Endothelial cell of umbilical vein (primary cell): ENCODE results near the gene MCTP2. TPM values are rescaled to one million over a fixed set of nuclear protein-coding genes. Genes with fewer than 3 reads are reported as not detected.

Experiments
- BruUV-seq: library from RNA; stranded (reverse); fragments of 400-500 nt; replicated peaks from 2 replicates; lab custom pipeline; 2021; lab: Mats Ljungman, UMichigan
- CTCF ChIA-PET: fragments of 300-600, 350-600 bp; sonication (Branson Sonifier 250); formaldehyde crosslinking; loops from one replicate; lab custom pipeline; 2021; ENCODE audit warnings: antibody characterized with exemption, inconsistent platforms; lab: Charles Lee
- POLR2A ChIA-PET: fragments of 300-600, 350-600 bp; sonication (Branson Sonifier 250); formaldehyde crosslinking; loops from one replicate; lab custom pipeline; 2021; ENCODE audit warnings: antibody characterized with exemption, inconsistent platforms; lab: Charles Lee
- DNase-seq: peaks from one replicate; pipeline ENCODE4 v3.0.0-alpha.2; 2011; ENCODE audit warnings: low read depth, low spot score
- FAIRE-seq: peaks from 2 replicates; lab custom pipeline; 2011; peaks lifted over from hg19 to GRCh38; lab: Jason Lieb, UNC
- H2AFZ ChIP-seq: 2 replicates; pipeline ENCODE4 v1.6.0; 2012; ENCODE audit warnings: low read depth, low read length, control low read depth, inconsistent platforms
- H3K27ac ChIP-seq: 2 replicates; pipeline ENCODE4 v1.5.1; 2011; ENCODE audit warnings: low read depth, mild to moderate bottlenecking, control low read depth, low read length, moderate library complexity; ENCODE audit not compliant: insufficient read depth
- H3K27me3 ChIP-seq, 2 experiments: 2 replicates each; pipeline versions ENCODE4 v1.6.0 to v1.6.1; 2011; ENCODE audit warnings: low read length in 2 of 2, mixed read lengths in 1 of 2; ENCODE audit not compliant: control insufficient read depth in 2 of 2, insufficient read depth in 2 of 2
- H3K36me3 ChIP-seq, 2 experiments: 2 replicates in 1 of 2; 3 replicates in 1 of 2; pipeline ENCODE4 v1.5.1; 2011; ENCODE audit warnings: low read length in 2 of 2, mild to moderate bottlenecking in 1 of 2, moderate library complexity in 1 of 2; ENCODE audit not compliant: control insufficient read depth in 2 of 2, insufficient read depth in 2 of 2; ENCODE audit errors: extremely low read depth in 1 of 2
- H3K4me1 ChIP-seq: 3 replicates; pipeline ENCODE4 v1.5.1; 2011; ENCODE audit warnings: mild to moderate bottlenecking, low read length; ENCODE audit not compliant: control insufficient read depth, insufficient read depth; ENCODE audit errors: extremely low read depth
- H3K4me2 ChIP-seq: 2 replicates; pipeline ENCODE4 v1.6.1; 2011; ENCODE audit warnings: low read length, control low read depth, mixed read lengths; ENCODE audit not compliant: insufficient read depth
- H3K4me3 ChIP-seq, 3 experiments: fragments of 200-600 bp in 1 of 3; sonication (generic), shearing (Covaris generic) in 1 of 3; replicated peaks in 1 of 3; 2 replicates each; pipeline ENCODE4 v1.5.1; 2011 to 2016; ENCODE audit warnings: control low read depth in 3 of 3, low read length in 3 of 3, mild to moderate bottlenecking in 2 of 3, inconsistent platforms in 1 of 3, low read depth in 1 of 3, moderate library complexity in 1 of 3; ENCODE audit not compliant: insufficient read depth in 1 of 3
- H3K79me2 ChIP-seq: 2 replicates; pipeline ENCODE4 v1.6.0; 2012; ENCODE audit warnings: low read length, inconsistent platforms; ENCODE audit not compliant: control insufficient read depth, insufficient read depth
- H3K9ac ChIP-seq: replicated peaks from 2 replicates; pipeline ENCODE3; 2011; ENCODE audit warnings: low read length, control low read depth; ENCODE audit not compliant: insufficient read depth; ENCODE audit errors: extremely low read depth
- H3K9me1 ChIP-seq: replicated peaks from 3 replicates; pipeline ENCODE4 v1.6.0; 2011; ENCODE audit warnings: mild to moderate bottlenecking, low read length; ENCODE audit not compliant: control insufficient read depth, insufficient read depth; ENCODE audit errors: extremely low read depth
- H3K9me3 ChIP-seq: replicated peaks from 2 replicates; pipeline ENCODE4 v1.5.1; 2012; ENCODE audit warnings: low read length, inconsistent platforms; ENCODE audit not compliant: control insufficient read depth, insufficient read depth
- H4K20me1 ChIP-seq: replicated peaks from 2 replicates; pipeline ENCODE3; 2011; ENCODE audit warnings: mild to moderate bottlenecking, low read length; ENCODE audit not compliant: control insufficient read depth, insufficient read depth; ENCODE audit errors: extremely low read depth
- CTCF ChIP-seq, 2 donors: IDR thresholded peaks; 1 replicate in 1 of 2; 2 replicates in 1 of 2; pipeline ENCODE4 v1.5.1; 2011; ENCODE audit warnings: low read length in 2 of 2, mild to moderate bottlenecking in 2 of 2, moderate library complexity in 2 of 2, control low read depth in 1 of 2, inconsistent platforms in 1 of 2, low read depth in 1 of 2; ENCODE audit not compliant: insufficient read depth in 1 of 2; ENCODE audit errors: extremely low read depth in 1 of 2
- EZH2 ChIP-seq: IDR thresholded peaks from 2 replicates; pipeline ENCODE4 v1.6.1; 2012; ENCODE audit warnings: borderline replicate concordance, low read depth, mild to moderate bottlenecking, moderate library complexity, low read length, inconsistent platforms; ENCODE audit not compliant: severe bottlenecking
- FOS ChIP-seq: IDR thresholded peaks from 2 replicates; pipeline ENCODE4 v1.6.1; 2011; ENCODE audit warnings: mild to moderate bottlenecking, low read length, moderate library complexity, borderline replicate concordance; ENCODE audit not compliant: insufficient read depth
- GATA2 ChIP-seq: IDR thresholded peaks from 2 replicates; pipeline ENCODE4 v1.7.0; 2011; ENCODE audit warnings: low read depth, mild to moderate bottlenecking, moderate library complexity, mixed read lengths, low read length; ENCODE audit not compliant: insufficient read length, insufficient read depth
- JUN ChIP-seq: IDR thresholded peaks from 2 replicates; pipeline ENCODE4 v1.6.1; 2011; ENCODE audit warnings: borderline replicate concordance, low read depth; ENCODE audit not compliant: insufficient read length, insufficient read depth
- MAX ChIP-seq: IDR thresholded peaks from 2 replicates; pipeline ENCODE4 v1.6.1; 2011; ENCODE audit not compliant: insufficient read depth, insufficient read length
- MYC ChIP-seq: IDR thresholded peaks from one replicate; pipeline ENCODE4 v1.6.1; 2011; ENCODE audit warnings: mild to moderate bottlenecking, low read depth, low read length
- POLR2AphosphoS5 ChIP-seq: IDR thresholded peaks from 2 replicates; pipeline ENCODE4 v1.6.1; 2012; ENCODE audit warnings: low read depth, mild to moderate bottlenecking, control low read depth, low read length, moderate library complexity; ENCODE audit not compliant: insufficient read depth
- dilution Hi-C: fragments of 300-500 bp; cut with MboI; formaldehyde crosslinking; loops from one replicate; pipeline ENCODE4 v1.15.0; 2019; ENCODE audit warnings: low sequenced_read_pairs; ENCODE audit not compliant: extremely low pct_ligation_motif_present
- intact Hi-C: fragments of 100-400 bp; cut with micrococcal nuclease; formaldehyde crosslinking; loops from one replicate; pipeline ENCODE4 v1.10.0; 2022
- polyA plus RNA-seq, 4 experiments: library from polyadenylated mRNA; depleted of rRNA in 3 of 4; stranded (reverse) in 3 of 4; unstranded in 1 of 4; fragments of >200 nt; gene quantifications; 2 replicates each; pipeline versions ENCODE4 v1.2.1 to v1.2.3, GENCODE V29; 2011 to 2012; ENCODE audit warnings: missing spikeins in 1 of 4
- total RNA-seq: library from RNA; stranded (reverse); gene quantifications from 2 replicates; pipeline ENCODE4 v1.2.3, GENCODE V29; 2021

MCTP2 gene
- total and polyA plus RNA-seq, 2 donors (not counting 3 experiments of a cell fraction or from before 2014, with no cell fraction given) = 0.01 to 0.75 TPM

GRCh38 chr15:94421706-94422105 lies 190.3 kb downstream of the MCTP2 start:
- POLR2A ChIA-PET = no interaction called here
- no peak overlapping the region for H3K9ac ChIP-seq
- DNase-seq (no peak), FAIRE-seq (no peak)
- no peak overlapping the region for H3K4me3 ChIP-seq
- CTCF ChIA-PET = no interaction called here
- no peak overlapping the region for H3K27ac ChIP-seq
- no peak overlapping the region for H3K4me2 ChIP-seq
- TF ChIP-seq MYC (no peak), POLR2AphosphoS5 (no peak), FOS (no peak), EZH2 (no peak), GATA2 (no peak), MAX (no peak), JUN (no peak), CTCF (IDR thresholded peaks at IDR 0.05; ENCODE audit: extremely low read depth in 1 of 2, insufficient read depth in 1 of 2, low read depth in 1 of 2, low read length in 2 of 2) (no peak)
- intact Hi-C loops = no loop called here
- H3K9me1 ChIP-seq = no peaks in the 10 kb centered on the region
- no peaks in the 10 kb centered on the region for H3K79me2 ChIP-seq
- H4K20me1 ChIP-seq = no peaks in the 10 kb centered on the region
- dilution Hi-C loops = loop anchor here (25.0 kb wide), 1 partner anchor 241 kb away; no protein-coding TSS in a partner anchor
- H3K27me3 ChIP-seq = no peaks in the 10 kb centered on the region
- BruUV-seq = no TSS peak
- H3K36me3 ChIP-seq = no peaks in the 10 kb centered on the region
- H3K9me3 ChIP-seq = no peaks in the 10 kb centered on the region
- H2AFZ ChIP-seq = no peak overlapping the region
- H3K4me1 ChIP-seq = no peaks in the 10 kb centered on the region
